ENCODE results near the gene DTNBP1.

DNA sequence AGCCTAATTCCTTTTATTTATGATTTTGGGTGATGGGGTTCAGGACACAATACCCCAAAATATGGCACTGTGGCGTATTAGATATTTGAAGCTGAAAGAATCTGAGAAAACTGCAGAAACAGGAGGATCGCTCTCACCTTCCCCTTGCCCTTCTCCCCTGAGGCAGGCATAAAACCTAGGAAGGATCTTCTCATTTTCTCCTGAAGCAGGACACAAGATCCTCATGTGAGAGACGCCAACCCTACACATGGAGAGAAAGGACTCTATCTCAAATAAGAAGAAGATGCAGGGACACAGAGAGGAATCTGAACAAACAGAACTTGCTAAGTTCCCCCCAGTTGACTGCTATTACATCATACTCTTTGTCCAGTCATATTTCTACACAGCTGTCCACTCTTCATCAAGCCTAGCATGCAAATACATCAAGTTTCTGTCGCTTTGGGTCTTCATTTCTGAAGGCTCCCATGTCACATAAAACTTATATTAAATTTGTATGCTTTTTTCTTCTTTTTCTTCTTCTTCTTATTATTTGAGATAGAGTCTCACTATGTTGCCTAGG, 109.0 kb downstream of the DTNBP1 start:
- TF ChIP-seq, protein P1, sequence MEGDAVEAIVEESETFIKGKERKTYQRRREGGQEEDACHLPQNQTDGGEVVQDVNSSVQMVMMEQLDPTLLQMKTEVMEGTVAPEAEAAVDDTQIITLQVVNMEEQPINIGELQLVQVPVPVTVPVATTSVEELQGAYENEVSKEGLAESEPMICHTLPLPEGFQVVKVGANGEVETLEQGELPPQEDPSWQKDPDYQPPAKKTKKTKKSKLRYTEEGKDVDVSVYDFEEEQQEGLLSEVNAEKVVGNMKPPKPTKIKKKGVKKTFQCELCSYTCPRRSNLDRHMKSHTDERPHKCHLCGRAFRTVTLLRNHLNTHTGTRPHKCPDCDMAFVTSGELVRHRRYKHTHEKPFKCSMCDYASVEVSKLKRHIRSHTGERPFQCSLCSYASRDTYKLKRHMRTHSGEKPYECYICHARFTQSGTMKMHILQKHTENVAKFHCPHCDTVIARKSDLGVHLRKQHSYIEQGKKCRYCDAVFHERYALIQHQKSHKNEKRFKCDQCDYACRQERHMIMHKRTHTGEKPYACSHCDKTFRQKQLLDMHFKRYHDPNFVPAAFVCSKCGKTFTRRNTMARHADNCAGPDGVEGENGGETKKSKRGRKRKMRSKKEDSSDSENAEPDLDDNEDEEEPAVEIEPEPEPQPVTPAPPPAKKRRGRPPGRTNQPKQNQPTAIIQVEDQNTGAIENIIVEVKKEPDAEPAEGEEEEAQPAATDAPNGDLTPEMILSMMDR (IDR thresholded peaks at IDR 0.05; ENCODE audit: control extremely low read depth in 1 of 3, insufficient read depth in 1 of 3, low read depth in 1 of 3, low read length in 3 of 3), result no peak
- TF ChIP-seq POLR2A (IDR thresholded peaks at IDR 0.05; ENCODE audit: control extremely low read depth in 1 of 2, low read depth in 2 of 2, low read length in 2 of 2) (no peak), BCL11A (IDR thresholded peaks at IDR 0.05; ENCODE audit: low read depth in 2 of 2, low read length in 2 of 2) (no peak), CBX5 (IDR thresholded peaks at IDR 0.05; ENCODE audit: low read depth, low read length) (no peak), CEBPB (IDR thresholded peaks at IDR 0.05; ENCODE audit: low read depth, low read length) (no peak), BACH1 (IDR thresholded peaks at IDR 0.05; ENCODE audit: low read length) (no peak), JUND (IDR thresholded peaks at IDR 0.05; ENCODE audit: low read length) (no peak), EZH2 (IDR thresholded peaks at IDR 0.05; ENCODE audit: low read depth, low read length, severe bottlenecking) (no peak), CREB1 (IDR thresholded peaks at IDR 0.05) (no peak), TEAD4 (IDR thresholded peaks at IDR 0.05; ENCODE audit: low read depth, low read length) (no peak)
- TF ChIP-seq, protein P2, sequence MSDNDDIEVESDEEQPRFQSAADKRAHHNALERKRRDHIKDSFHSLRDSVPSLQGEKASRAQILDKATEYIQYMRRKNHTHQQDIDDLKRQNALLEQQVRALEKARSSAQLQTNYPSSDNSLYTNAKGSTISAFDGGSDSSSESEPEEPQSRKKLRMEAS (IDR thresholded peaks at IDR 0.05), result no peak
